IPS DF 6.9 (cell line): Measurements from ENCODE around the gene ME3.

Source experiments
- DNase-seq: peaks from one replicate; pipeline ENCODE4 v3.0.0-alpha.2; 2013; ENCODE audit warnings: low read depth, low spot score
- H3K27ac ChIP-seq: one replicate; pipeline ENCODE4 v1.5.1; 2013; ENCODE audit warnings: low read length, control low read depth
- H3K27me3 ChIP-seq: 2 replicates; pipeline ENCODE4 v1.6.1; 2013; ENCODE audit warnings: mild to moderate bottlenecking, low read length; ENCODE audit not compliant: control insufficient read depth, insufficient read depth
- H3K36me3 ChIP-seq: 2 replicates; pipeline ENCODE4 v1.6.1; 2013; ENCODE audit warnings: low read length; ENCODE audit not compliant: control insufficient read depth, insufficient read depth
- H3K4me1 ChIP-seq: 2 replicates; pipeline ENCODE4 v1.6.1; 2013; ENCODE audit warnings: low read length; ENCODE audit not compliant: control insufficient read depth, insufficient read depth
- H3K4me3 ChIP-seq: 2 replicates; pipeline ENCODE4 v1.5.1; 2013; ENCODE audit warnings: mild to moderate bottlenecking, low read length
- H3K9me3 ChIP-seq: 2 replicates; pipeline ENCODE4 v1.6.1; 2013; ENCODE audit warnings: low read length, inconsistent platforms; ENCODE audit not compliant: control insufficient read depth, insufficient read depth
- WGBS: extraction: QIAGEN DNeasy Blood & Tissue Kit; methylation state at CpG from one replicate; pipeline ENCODE4 v1.1.7; 2013; ENCODE audit warnings: mixed read lengths, missing lambda C conversion rate; ENCODE audit not compliant: insufficient read length, insufficient coverage; 5-methylcytosine and 5-hydroxymethylcytosine counted together

The ME3 gene

DNA sequence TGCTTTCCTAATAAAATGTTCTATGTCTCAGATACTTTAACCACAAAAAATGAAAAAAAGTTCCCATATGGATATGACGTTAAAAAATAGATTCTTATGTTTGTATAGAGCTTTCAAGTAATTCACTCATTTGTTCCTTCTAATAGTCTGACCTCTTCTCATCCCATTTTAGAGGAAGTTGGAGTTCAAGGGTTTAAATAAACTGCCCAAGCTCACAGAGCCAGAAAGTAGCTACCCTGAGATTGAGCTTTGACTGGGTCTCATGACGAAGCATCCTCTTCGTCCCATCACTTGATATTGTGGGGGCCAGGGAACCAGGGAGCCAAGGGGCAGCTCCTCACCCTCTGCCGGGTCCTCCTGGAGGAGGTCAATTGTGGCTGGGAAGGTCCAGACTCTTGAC is 181.4 kb downstream of the ME3 start:
- Histone ChIP-seq H3K27ac (no peak overlapping the region), H3K4me1 (no peaks in the 10 kb centered on the region), H3K9me3 (no peaks in the 10 kb centered on the region), H3K27me3 (no peaks in the 10 kb centered on the region), H3K4me3 (no peak overlapping the region), H3K36me3 (no peaks in the 10 kb centered on the region)
- WGBS = no CpG with 5 or more reads among the region's 4 CpGs
- DNase-seq = no peak

DNA sequence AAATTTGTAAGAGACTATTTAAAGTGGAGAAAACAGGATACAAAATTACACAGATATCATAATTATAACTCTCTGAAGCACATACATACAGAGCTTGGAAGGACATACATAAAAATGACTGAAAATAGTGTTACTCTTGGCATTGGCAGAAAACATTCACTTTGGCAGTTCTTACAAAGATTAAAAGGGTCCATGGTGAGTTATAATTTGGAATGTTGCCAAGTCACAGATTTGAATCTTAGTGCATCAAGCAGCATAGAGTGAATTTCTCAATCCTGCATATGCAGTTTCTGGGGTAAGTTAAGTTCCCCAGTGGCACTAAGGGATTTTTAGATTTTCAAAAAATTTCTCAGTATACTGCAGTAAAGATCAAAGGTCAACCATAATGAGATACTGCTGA is 181.8 kb downstream of the ME3 start:
- no peaks in the 10 kb centered on the region for H3K9me3 ChIP-seq
- H3K4me3 ChIP-seq = no peak overlapping the region
- no peaks in the 10 kb centered on the region for H3K36me3 ChIP-seq
- no peaks in the 10 kb centered on the region for H3K27me3 ChIP-seq
- DNase-seq = no peak
- H3K27ac ChIP-seq = no peak overlapping the region
- H3K4me1 ChIP-seq = no peaks in the 10 kb centered on the region

DNA sequence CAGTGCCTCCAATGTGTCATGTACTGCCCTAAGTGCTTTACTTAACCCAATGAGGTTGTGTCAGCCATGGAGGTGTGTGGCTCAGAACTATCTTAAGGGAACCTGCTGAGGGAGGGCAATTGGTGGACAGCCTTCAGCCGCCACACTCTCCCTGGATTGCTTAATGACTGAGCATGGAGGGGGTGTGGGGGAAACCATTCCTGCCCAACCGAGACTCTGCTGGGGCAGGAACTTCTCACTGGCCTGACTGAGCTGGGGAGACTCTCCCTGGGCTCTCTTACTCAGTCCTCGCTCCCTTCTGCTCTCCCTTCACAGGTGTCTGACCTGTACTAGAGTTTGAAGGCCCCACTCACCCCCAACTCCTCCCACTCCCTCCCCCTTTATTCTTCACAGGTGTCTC is 183.0 kb downstream of the ME3 start:
- Histone ChIP-seq H3K4me3 (no peak overlapping the region), H3K36me3 (no peaks in the 10 kb centered on the region), H3K9me3 (no peaks in the 10 kb centered on the region), H3K27ac (no peak overlapping the region), H3K27me3 (no peaks in the 10 kb centered on the region), H3K4me1 (no peaks in the 10 kb centered on the region)
- no CpG with 5 or more reads among the region's 3 CpGs for WGBS
- no peak for DNase-seq

DNA sequence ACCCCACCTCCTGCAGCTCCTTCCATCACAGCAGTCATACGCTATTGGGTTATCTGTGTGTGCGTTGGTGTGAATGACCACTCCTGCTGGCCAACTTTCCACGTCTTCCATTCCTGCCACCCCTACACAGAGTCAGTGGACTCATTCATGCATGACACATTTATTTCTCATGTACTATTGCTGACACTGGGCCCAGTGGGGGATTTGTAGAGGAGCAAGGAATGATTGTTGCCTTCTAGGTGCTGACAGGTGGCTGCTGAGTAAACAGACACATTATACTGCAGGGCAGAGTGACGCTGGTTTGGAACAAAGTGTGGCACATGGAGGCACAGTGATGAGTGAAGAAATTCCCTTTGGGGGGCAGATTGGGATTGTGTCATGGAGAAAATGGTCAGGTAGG is 183.9 kb downstream of the ME3 start:
- no CpG with 5 or more reads among the region's 4 CpGs for WGBS
- DNase-seq = no peak
- Histone ChIP-seq H3K9me3 (no peaks in the 10 kb centered on the region), H3K27me3 (no peaks in the 10 kb centered on the region), H3K36me3 (no peaks in the 10 kb centered on the region), H3K4me1 (no peaks in the 10 kb centered on the region), H3K4me3 (no peak overlapping the region), H3K27ac (no peak overlapping the region)

DNA sequence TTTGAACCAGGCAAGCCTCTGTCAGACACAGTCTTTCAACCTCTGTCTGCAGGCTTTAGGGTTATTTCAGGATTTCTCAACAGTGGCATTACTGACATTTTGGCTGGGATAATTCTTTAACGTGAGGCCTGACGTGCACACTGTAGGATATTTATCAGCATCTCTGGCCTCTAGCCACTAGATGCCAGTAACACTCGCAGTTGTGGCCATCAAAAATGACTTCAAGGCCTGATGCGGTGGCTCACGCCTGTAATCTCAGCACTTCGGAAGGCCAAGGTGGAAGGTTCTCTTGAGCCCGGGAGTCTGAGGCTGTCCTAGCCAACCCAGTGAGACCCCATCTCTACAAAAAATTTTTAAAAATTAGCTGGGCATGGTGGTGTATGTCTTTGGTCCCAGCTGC is 184.7 kb downstream of the ME3 start:
- no peak for DNase-seq
- no peak overlapping the region for H3K4me3 ChIP-seq
- H3K9me3 ChIP-seq = no peaks in the 10 kb centered on the region
- H3K4me1 ChIP-seq = no peaks in the 10 kb centered on the region
- H3K36me3 ChIP-seq = no peaks in the 10 kb centered on the region
- no peaks in the 10 kb centered on the region for H3K27me3 ChIP-seq
- WGBS = no CpG with 5 or more reads among the region's 7 CpGs
- no peak overlapping the region for H3K27ac ChIP-seq

DNA sequence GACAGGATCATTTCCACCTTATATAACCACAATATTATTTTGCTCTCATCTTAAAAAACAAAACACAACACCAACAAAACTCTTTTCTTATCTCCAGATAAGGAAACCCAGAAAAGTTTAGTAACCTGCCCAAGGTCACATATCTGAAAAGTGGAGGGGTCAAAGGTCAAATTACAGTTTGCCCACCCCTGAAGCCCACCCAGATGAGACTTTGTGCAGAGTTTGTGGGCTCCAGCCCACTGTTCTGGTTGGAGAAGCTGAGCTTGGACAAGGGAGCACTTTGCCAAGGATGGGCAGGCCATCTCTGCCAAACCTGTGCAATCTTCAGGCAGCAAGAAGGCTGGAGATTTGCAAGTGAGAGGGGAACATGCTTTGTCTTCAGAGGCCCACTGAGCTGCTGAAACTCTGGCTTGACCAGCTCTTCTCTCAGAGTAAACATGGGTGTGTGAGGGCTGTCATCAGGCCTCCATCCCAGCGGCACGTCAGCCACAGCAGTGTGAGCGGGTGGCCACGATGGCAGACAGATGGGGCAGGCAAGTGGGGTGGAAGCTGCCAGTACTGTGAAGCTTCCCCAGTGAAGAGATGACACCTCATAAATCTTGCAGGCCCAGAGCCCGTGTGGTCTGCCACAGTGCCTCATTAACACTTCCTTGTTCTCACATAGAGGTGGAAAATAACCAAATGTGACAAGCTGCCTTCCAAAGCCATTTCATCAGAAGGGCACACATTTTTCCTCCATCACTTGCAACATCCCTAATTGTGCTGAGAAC is 186.0 kb downstream of the ME3 start:
- H3K9me3 ChIP-seq = no peaks in the 10 kb centered on the region
- no peak overlapping the region for H3K27ac ChIP-seq
- H3K4me1 ChIP-seq = no peaks in the 10 kb centered on the region
- no peaks in the 10 kb centered on the region for H3K36me3 ChIP-seq
- no peak overlapping the region for H3K4me3 ChIP-seq
- H3K27me3 ChIP-seq = no peaks in the 10 kb centered on the region
- WGBS = no CpG with 5 or more reads among the region's 5 CpGs
- no peak for DNase-seq

DNA sequence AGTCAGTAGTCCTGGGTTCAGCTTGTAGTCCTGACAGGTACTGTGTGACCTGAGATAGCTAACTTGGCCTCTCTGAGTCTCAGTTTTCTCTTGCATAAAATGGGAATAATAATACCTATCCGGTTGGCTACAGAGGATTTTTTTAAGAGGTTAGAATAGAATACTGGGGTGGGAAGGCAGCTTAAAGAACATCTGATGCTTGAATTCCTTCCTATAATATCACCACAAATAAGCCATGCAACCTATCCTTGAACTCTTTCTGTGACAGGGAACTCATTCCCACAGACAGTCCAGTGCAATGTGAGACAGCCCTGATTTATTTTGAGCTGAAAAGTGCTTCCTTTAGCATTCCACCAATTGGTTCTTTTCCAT is 187.6 kb downstream of the ME3 start:
- H3K4me3 ChIP-seq = no peak overlapping the region
- no peak overlapping the region for H3K27ac ChIP-seq
- no peaks in the 10 kb centered on the region for H3K4me1 ChIP-seq
- no peaks in the 10 kb centered on the region for H3K27me3 ChIP-seq
- no peaks in the 10 kb centered on the region for H3K36me3 ChIP-seq
- no peaks in the 10 kb centered on the region for H3K9me3 ChIP-seq
- no peak for DNase-seq
- WGBS = no CpG with 5 or more reads among the region's 1 CpG

DNA sequence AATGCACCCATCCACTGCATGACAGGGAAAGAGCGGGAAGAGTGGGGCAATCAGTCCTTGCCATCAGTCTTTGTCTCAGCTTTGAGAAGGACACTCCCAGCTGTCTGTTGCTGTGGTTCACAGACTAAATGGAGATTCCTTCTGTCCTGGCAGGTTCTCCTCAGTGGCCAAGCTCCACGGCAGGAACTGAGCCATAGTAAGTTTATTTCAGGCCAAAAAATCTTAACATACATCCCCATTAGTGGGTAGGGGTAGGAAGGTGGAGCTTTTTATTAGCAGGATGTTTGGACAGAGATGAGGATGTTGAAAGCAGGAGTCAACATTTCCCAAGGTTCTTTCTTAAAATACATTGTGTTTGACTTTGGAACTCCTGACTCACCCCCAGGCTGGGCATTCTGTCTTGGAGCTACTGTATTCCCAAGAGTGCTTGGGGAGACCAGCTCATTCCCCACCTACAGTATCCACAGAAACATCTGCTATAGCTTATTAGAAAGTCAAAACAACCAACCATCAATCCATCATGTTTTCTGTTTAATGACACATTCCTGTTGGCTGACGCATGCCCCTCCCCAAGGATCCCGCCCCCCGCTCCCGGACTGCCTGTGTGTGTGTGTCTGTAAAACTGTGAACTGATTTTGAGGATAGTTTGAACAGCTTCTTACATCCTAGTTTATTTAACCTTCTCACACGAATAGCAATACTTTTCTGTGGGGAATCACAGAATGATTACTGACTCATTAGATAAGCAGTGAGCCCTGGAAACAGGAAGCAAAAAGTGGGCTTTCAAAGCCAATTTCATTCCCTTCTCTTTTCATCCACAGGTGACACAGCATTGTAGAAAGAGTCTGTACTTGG is 188.2 kb downstream of the ME3 start:
- WGBS = no CpG with 5 or more reads among the region's 7 CpGs
- Histone ChIP-seq H3K4me1 (no peaks in the 10 kb centered on the region), H3K9me3 (no peaks in the 10 kb centered on the region), H3K36me3 (no peaks in the 10 kb centered on the region), H3K4me3 (no peak overlapping the region), H3K27me3 (no peaks in the 10 kb centered on the region), H3K27ac (no peak overlapping the region)
- no peak for DNase-seq

DNA sequence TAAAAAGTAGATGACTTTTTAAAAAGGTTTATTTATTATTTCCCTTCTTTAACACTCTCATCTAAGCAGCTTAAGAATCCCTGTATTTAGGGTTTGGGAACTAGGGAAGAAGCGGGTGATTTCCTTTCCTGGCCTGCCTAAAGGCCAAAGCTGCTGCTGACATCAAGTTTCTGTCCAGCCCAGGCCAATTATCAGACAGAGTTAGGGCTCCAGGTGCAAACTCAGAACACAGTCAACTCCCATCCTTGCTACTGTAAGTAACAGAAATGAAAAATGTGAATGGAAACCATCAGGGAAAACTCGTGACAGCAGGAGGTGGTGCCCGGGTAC is 188.8 kb downstream of the ME3 start:
- H3K36me3 ChIP-seq = no peaks in the 10 kb centered on the region
- no peaks in the 10 kb centered on the region for H3K27me3 ChIP-seq
- H3K4me1 ChIP-seq = no peaks in the 10 kb centered on the region
- H3K9me3 ChIP-seq = no peaks in the 10 kb centered on the region
- no CpG with 5 or more reads among the region's 3 CpGs for WGBS
- H3K4me3 ChIP-seq = no peak overlapping the region
- DNase-seq = no peak
- H3K27ac ChIP-seq = no peak overlapping the region

DNA sequence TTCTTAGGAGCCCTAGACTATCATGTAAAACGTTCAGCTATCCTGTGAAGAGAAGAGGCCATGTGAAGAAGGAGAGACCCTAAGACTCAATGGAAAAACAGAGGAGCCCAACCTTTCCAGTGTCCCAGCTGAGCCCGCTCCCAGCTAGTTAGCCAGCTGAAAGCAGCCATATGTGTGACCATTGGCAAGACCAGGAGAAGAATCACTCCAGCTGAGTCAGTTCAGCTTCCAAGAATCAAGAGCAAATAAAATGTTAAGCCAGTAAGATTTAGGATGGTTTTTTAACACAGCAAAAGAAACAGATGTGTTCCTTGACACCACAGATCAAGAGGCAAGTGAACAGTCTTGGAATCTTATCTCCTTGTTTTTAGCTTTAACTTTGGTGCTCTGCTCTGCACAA is 189.7 kb downstream of the ME3 start:
- peaks cover 2% of the 10 kb centered on the region; the same call in 1 of the 2 replicates for H3K4me1 ChIP-seq
- WGBS = no CpG with 5 or more reads among the region's 2 CpGs
- H3K4me3 ChIP-seq = no peak overlapping the region
- H3K36me3 ChIP-seq = no peaks in the 10 kb centered on the region
- H3K27ac ChIP-seq = no peak overlapping the region
- no peak for DNase-seq
- H3K27me3 ChIP-seq = no peaks in the 10 kb centered on the region
- H3K9me3 ChIP-seq = no peaks in the 10 kb centered on the region

DNA sequence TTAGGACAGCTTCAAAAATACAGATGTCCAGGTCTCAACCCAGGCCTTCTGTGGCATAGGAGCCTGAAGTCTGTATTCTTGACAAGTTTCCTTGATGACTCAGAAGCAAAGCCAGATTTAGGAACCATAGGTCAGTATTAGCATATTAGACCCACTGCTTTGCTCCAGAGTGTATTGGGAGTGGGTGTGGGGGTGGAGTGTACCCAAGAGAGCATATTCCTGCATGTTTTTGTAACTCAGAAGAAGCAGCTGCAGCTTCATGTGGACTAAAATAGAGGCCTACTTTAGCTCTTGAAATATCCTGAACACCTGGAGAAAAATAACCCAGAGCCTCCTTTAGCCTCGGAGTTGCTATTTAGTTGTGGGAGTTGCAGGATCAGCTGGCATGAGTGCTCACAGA is 191.0 kb downstream of the ME3 start:
- no peaks in the 10 kb centered on the region for H3K36me3 ChIP-seq
- no peak for DNase-seq
- H3K27ac ChIP-seq = no peak overlapping the region
- no peaks in the 10 kb centered on the region for H3K27me3 ChIP-seq
- no peak overlapping the region for H3K4me3 ChIP-seq
- no CpG with 5 or more reads among the region's 1 CpG for WGBS
- H3K4me1 ChIP-seq = peaks cover 2% of the 10 kb centered on the region; the same call in 1 of the 2 replicates
- no peaks in the 10 kb centered on the region for H3K9me3 ChIP-seq
